ENCODE data around the gene PHLDA1. TPM values are rescaled to one million over a fixed set of nuclear protein-coding genes. Genes with fewer than 3 reads are reported as not detected.

Gene PHLDA1
- total RNA-seq, 1 experiment from 2014 or later: 203 TPM

- CTCF ChIA-PET: interaction anchor here (0.5 to 11.6 kb wide), 6 partner anchors 18 to 508 kb away, joined by 3 to 117 read pairs (median 4); no protein-coding TSS in a partner anchor
- no peaks in the 10 kb centered on the region for H3K27me3 Mint-ChIP-seq (ENCODE audit: insufficient read depth, unreplicated experiment)
- no TSS peak for BruUV-seq (replicated peaks)
- no peak overlapping the region for H3K27ac Mint-ChIP-seq (ENCODE audit: low read depth, unreplicated experiment)
- DNase-seq (ENCODE audit: unreplicated experiment): no peak
- POLR2A ChIA-PET: interaction anchor here (0.6 to 1.1 kb wide), 2 partner anchors 20 to 411 kb away, joined by 3 read pairs; no protein-coding TSS in a partner anchor
- no peak overlapping the region for H3K4me3 Mint-ChIP-seq (ENCODE audit: unreplicated experiment)
- intact Hi-C loops (cut with micrococcal nuclease): loop anchor here (10.0 kb wide), 3 partner anchors 310 to 550 kb away; no protein-coding TSS in a partner anchor
- TF ChIP-seq CTCF (IDR thresholded peaks at IDR 0.05; ENCODE audit: unreplicated experiment): no peak
- H3K36me3 Mint-ChIP-seq (ENCODE audit: insufficient read depth, unreplicated experiment): peaks cover 24% of the 10 kb centered on the region
- no peaks in the 10 kb centered on the region for H3K9me3 Mint-ChIP-seq (ENCODE audit: unreplicated experiment)
- H3K4me1 Mint-ChIP-seq (ENCODE audit: insufficient read depth, unreplicated experiment): peaks cover 33% of the 10 kb centered on the region
Observed at GRCh38 chr12:76035045-76035444, 3.5 kb upstream of the PHLDA1 start.

GRCh38 chr12:76033081-76034011 is 1.8 kb upstream of the PHLDA1 start:
- intact Hi-C loops (cut with micrococcal nuclease): loop anchor here (5.0 to 10.0 kb wide), 6 partner anchors 101 to 551 kb away; no protein-coding TSS in a partner anchor
- POLR2A ChIA-PET: interaction anchor here (0.6 to 8.3 kb wide), 41 partner anchors 8 to 554 kb away, joined by 3 to 76 read pairs (median 4); partner anchors contain the start of genes BBS10 and KRR1
- CTCF ChIA-PET: interaction anchor here (0.6 to 11.6 kb wide), 12 partner anchors 212 to 524 kb away, joined by 3 to 117 read pairs (median 3); no protein-coding TSS in a partner anchor
- Mint-ChIP-seq H3K27me3 (ENCODE audit: insufficient read depth, unreplicated experiment) (no peaks in the 10 kb centered on the region), H3K36me3 (ENCODE audit: insufficient read depth, unreplicated experiment) (peaks cover 36% of the 10 kb centered on the region), H3K4me1 (ENCODE audit: insufficient read depth, unreplicated experiment) (peaks cover 33% of the 10 kb centered on the region), H3K9me3 (ENCODE audit: unreplicated experiment) (no peaks in the 10 kb centered on the region), H3K27ac (ENCODE audit: low read depth, unreplicated experiment) (peak overlapping the region; percentile 96), H3K4me3 (ENCODE audit: unreplicated experiment) (peak overlapping the region; percentile 89)
- no TSS peak for BruUV-seq (replicated peaks)
- no peak for TF ChIP-seq CTCF (IDR thresholded peaks at IDR 0.05; ENCODE audit: unreplicated experiment)
- DNase-seq (ENCODE audit: unreplicated experiment): no peak

- DNase-seq (ENCODE audit: unreplicated experiment): peak; percentile 64
- Mint-ChIP-seq H3K4me3 (ENCODE audit: unreplicated experiment) (peak overlapping the region; percentile 89), H3K36me3 (ENCODE audit: insufficient read depth, unreplicated experiment) (peaks cover 40% of the 10 kb centered on the region), H3K27me3 (ENCODE audit: insufficient read depth, unreplicated experiment) (no peaks in the 10 kb centered on the region), H3K9me3 (ENCODE audit: unreplicated experiment) (no peaks in the 10 kb centered on the region), H3K27ac (ENCODE audit: low read depth, unreplicated experiment) (peak overlapping the region; percentile 96), H3K4me1 (ENCODE audit: insufficient read depth, unreplicated experiment) (peaks cover 28% of the 10 kb centered on the region)
- POLR2A ChIA-PET: interaction anchor here (0.6 to 8.3 kb wide), 80 partner anchors 8 to 555 kb away, joined by 3 to 76 read pairs (median 4); partner anchors contain the start of genes BBS10, KRR1 and NAP1L1
- no peak for TF ChIP-seq CTCF (IDR thresholded peaks at IDR 0.05; ENCODE audit: unreplicated experiment)
- no TSS peak for BruUV-seq (replicated peaks)
- CTCF ChIA-PET: interaction anchor here (0.6 to 11.6 kb wide), 29 partner anchors 10 to 523 kb away, joined by 3 to 117 read pairs (median 3); no protein-coding TSS in a partner anchor
- intact Hi-C loops (cut with micrococcal nuclease): loop anchor here (5.0 to 10.0 kb wide), 6 partner anchors 100 to 552 kb away; no protein-coding TSS in a partner anchor
Observed at GRCh38 chr12:76032043-76032981, 736 bp upstream of the PHLDA1 start.
